Left ventricle myocardium superior (tissue), 1 donor: ENCODE data around the gene AGBL2. TPM values are rescaled to one million over a fixed set of nuclear protein-coding genes. Genes with fewer than 3 reads are reported as not detected.
"Not testable (repeated sequence)": the region's sequence is repeated elsewhere in the genome, so short reads cannot be mapped to it uniquely, and the experiment has no call there.

ENCODE experiments used
- ATAC-seq: fragments of 200-7000 bp; cut with Tn5 transposase; one replicate; pipeline ENCODE4 v1.9.1; 2020; ENCODE audit warnings: mild to moderate bottlenecking, moderate library complexity
- DNase-seq: peaks from one replicate; pipeline ENCODE4 v3.0.0-alpha.2; 2020
- intact Hi-C: fragments of 100-400 bp; cut with micrococcal nuclease; formaldehyde crosslinking; loops from one replicate; pipeline ENCODE4 v1.11.0; 2022
- total RNA-seq: library from RNA; stranded (reverse); fragmentation: NEBNext Ultra II Directional; extraction: Animal tissue kit (Norgen Biotek cat#: 25700); gene quantifications from one replicate; pipeline ENCODE4 v1.2.1, GENCODE V29; 2021
- donor health status: DM: no; HTN: yes; CAD: no; lungs with severe emphysema.

The AGBL2 gene
- total RNA-seq, 1 donor from 2014 or later, result 0.25 TPM

DNA sequence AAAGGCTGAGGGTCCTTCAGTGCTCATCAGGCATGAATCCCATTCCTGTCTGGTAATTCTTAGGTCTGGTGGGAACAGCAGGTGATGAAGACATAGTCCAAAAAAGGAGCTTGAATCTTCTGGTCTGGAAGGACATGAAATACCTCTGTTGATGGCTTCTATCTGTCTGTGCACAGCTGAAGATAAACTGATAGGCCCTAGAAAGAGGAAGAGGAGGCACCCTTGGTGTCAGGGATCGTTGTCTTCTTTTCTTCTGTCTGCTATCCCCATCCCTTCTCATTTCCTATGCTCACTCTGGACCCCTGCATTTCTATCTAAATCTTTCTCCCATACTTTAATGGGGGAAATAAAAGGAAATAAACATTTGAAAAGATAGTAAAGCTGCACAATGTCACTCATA is 9.4 kb downstream of the AGBL2 start:
- no peak for DNase-seq
- intact Hi-C loops, result no loop called here
- no peak for ATAC-seq

DNA sequence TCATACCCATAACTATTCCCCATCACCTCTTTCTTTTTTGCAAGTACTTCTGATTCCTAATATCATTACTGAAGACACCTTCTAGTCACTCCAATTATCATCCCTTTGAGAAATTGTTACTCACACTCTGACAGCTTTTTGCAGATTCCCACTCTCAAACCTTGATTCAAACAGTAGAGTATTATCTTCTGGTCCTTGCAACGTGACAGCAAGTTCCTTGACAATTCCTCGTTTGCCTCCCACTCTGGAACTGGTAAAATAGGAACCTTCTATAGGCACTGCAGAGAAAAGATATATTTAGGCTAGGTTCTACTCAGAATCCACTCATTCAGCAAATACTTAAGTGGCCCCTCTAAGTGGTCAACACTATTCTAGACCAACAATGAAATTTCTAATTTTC is 23.2 kb downstream of the AGBL2 start:
- no peak for DNase-seq
- intact Hi-C loops, result no loop called here
- no peak for ATAC-seq

DNA sequence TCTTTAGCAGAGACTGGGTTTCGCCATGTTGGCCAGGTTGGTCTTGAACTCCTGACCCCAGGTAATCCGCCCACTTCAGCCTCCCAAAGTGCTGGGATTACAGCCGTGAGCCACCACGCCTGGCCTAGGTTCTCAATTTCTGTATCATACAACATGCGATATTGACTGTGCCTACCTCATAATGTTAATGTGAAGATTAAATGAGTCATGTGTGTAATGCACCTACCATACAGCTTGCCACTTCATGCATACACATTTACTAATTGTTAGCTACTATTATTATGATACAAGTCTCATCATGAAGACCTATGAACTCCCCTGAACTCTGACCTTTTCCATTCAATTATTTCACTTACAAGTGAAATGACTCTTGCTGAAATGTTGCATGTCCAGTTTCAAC is 25.7 kb downstream of the AGBL2 start:
- DNase-seq (no peak), ATAC-seq (no peak)
- intact Hi-C loops, result no loop called here

DNA sequence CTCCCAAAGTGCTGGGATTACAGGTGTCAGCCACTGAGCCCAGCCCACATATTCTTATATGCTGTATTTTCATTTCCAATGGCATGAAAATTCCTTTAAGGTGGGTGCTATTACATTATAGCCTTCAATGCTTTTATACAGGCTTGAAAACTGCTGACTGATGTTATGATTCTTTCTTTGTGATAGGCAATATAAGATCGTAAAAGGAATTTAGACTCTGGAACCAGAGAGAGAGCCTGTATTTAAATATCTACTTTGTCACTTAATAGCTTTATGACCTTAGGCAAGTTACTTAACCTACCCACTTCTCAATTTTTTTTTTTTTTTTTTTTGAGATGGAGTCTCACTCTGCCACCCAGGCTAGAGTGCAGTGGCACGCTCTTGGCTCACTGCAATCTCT is 26.2 kb downstream of the AGBL2 start:
- intact Hi-C loops, result no loop called here
- ATAC-seq (no peak), DNase-seq (no peak)

DNA sequence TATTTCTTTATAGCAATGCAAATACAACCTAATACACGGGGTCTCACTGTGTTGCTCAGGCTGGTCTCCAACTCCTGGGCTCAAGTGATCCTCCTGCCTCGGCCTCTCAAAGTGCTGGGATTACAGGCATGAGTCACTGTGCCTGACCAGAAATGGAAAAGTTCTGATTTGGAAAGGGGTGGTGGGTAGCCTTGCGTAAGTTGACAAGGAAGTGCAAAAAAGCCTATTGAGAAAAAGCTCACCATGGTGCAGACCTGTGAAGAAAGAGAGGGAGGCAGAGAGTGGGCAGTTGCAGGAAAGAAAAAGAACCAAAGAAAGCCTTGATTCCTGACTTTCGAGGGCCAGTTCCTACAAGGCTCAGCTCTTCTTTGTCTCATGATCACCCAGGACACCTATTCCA is 27.1 kb downstream of the AGBL2 start:
- intact Hi-C loops, result no loop called here
- DNase-seq, result no peak
- ATAC-seq, result no peak

DNA sequence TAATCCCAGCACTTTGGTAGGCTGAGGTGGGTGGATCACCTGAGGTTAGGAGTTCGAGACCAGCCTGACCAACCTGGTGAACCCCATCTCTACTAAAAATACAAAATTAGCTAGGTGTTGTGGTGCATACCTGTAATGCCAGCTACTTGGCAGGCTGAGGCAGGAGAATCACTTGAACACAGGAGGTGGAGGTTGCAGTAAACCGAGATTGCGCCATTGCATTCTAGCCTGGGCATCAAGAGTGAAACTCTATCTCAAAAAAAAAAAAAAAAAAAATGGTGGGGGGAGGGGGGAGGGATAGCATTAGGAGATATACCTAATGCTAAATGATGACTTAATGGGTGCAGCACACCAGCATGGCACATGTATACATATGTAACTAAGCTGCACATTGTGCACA is 28.5 kb downstream of the AGBL2 start:
- intact Hi-C loops, result not testable (repeated sequence)

DNA sequence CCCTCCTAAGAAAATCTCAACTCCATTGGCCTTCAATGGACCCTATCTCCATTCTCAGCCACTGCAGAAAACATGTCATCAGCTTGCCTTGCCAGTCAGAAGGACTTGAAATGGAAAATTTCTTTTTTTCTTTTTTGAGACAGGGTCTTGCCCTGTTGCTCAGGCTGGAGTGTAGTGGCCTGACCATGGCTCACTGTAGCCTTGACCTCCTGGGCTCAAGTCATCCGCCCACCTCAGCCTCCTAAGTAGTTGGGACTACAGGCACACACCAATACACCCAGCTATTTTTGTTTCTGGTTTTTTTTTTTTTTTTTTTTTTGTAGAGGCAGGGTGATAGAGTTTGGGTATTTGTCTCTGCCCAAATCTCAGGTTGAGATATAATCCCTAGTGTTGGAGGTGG is 29.0 kb downstream of the AGBL2 start:
- no peak for DNase-seq
- intact Hi-C loops, result no loop called here
- ATAC-seq, result no peak

More for the DNA sequence above, 28.5 kb downstream of the AGBL2 start:
- DNase-seq, ATAC-seq: not testable (repeated sequence)

DNA sequence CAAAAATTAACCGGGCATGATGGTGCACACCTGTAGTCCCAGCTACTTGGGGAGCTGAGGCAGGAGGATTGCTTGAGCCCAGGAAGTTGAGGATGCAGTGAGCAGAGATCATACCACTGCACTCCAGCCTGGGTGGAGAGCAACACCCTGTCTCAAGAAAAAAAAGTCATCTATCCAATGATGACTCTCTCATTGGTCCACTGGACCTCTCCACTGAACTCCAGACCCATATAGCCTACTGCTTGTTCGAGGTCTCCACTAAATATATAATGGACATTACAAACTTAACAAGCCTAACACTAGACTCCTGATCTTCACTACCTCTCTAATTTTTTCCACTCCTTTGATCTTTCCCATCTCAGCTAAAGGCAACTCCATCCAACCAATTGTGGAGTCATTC is 39.3 kb downstream of the AGBL2 start:
- ATAC-seq, result no peak
- no peak for DNase-seq

DNA sequence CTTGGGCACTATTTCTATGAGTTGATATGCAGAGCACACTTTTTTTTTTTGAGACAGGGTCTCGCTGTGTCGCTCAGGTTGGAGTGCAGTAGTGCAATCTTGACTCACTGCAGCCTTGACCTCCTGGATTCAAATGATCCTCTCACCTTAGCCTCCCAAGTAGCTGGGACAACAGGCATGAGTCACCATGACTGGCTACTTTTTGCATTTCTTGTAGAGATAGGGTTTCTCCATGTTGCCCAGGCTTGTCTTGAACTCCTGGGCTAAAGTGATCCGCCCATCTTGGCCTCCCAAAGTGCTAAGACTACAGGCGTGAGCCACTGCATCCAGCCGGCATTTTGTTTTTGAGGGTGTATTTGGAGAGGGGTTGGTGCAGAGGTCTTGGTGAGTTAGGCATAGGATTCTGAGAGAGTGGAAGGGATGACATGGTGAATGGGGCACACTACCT is 42.9 kb downstream of the AGBL2 start:
- DNase-seq (no peak), ATAC-seq (no peak)
- intact Hi-C loops, result no loop called here

More for the DNA sequence above, 39.3 kb downstream of the AGBL2 start:
- intact Hi-C loops, result no loop called here

DNA sequence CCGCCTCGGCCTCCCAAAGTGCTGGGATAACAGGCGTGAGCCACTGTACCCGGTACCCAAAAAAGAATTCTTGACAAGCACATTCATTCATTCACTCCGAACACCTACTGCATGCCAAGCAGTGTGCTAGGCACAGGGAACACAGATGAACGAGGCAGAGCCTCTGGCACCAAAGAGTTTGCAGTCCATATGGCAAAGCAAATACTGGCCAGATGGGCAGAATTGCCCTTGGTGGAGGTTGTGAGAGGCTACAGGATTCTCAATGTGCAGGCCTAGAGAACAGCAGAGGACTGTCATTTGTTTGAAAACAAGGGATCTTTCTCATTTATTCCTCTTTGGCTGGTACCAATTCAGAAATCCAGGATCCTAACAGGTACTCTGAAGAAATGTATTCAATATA is 45.3 kb downstream of the AGBL2 start:
- intact Hi-C loops, result no loop called here
- DNase-seq, result no peak

DNA sequence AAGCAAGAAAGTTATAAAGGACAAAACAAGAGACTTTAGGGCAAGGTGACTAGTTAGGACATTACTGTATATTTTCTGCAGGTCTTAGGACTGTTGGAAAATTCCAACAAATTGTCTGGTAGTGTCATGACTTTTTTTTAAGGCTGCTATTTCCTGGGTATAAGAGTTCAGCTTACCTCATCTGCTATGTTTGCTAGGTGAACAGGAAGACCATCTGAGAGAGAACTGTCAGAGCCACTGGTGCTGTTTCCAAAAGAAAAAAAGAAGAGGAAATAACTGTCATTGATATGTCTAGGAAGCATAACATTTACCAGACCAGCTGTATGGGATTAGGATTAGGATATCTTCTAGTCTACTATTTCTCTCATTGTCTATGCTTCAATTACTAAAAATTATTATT is 46.5 kb downstream of the AGBL2 start:
- no peak for ATAC-seq
- intact Hi-C loops, result no loop called here
- no peak for DNase-seq

More for the DNA sequence above, 45.3 kb downstream of the AGBL2 start:
- no peak for ATAC-seq

DNA sequence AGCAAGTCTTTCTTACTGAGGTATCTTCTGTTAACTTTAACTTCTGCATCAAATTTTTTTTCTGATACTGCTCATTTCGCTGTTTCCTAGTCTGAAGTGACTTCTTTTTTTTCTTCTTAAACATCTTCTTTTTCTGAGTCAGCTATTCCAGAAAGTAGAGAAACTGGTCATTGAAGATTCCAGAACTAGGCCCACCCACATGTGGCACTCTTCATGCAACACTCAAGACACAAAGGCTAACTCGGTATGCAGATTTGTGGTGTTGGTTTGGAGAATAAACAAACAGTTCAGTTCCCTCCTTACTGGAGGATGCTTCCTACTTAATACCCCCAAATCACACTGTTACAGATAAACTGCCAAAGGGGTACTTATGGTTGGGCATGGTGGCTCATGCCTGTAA is 47.6 kb downstream of the AGBL2 start:
- ATAC-seq (no peak), DNase-seq (no peak)
- intact Hi-C loops, result no loop called here

DNA sequence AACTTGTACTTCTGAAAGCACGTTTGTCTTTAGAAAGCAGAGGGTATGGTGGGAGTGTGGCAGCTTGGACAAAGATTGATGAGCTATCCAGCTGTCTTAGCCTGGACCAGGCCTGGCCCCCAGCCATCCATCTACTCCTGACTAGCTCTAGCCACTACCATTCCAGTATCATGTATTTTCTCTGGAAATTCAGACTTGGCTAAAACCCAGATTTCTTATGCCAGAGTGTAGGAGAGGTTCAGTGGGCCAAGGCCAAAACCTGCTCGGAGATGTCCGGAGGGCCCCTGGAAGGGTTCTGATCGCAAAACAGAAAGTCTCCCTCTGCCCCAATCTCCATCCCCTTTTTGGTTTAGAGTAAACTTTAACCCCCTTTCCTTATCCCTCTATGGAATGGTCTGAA is 48.0 kb downstream of the AGBL2 start:
- ATAC-seq, result no peak
- intact Hi-C loops, result no loop called here
- DNase-seq, result no peak

DNA sequence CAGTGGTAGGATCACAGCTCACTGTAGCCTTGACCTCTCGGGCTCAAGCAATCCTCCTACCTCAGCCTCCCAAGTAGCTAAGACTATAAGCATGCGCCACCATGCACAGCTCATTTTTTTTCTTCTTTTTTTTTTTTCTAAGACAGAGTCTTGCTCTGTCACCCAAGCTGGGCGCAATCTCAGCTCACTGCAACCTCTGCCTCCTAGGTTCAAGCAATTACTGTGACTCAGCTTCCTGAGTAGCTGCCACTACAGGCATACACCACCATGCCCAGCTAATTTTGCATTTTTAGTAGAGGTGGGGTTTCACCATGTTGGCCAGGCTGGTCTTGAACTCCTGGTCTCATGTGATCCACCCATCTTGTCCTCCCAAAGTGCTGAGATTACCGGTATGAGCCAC is 50.2 kb downstream of the AGBL2 start:
- DNase-seq, ATAC-seq, intact Hi-C loops: not testable (repeated sequence)

DNA sequence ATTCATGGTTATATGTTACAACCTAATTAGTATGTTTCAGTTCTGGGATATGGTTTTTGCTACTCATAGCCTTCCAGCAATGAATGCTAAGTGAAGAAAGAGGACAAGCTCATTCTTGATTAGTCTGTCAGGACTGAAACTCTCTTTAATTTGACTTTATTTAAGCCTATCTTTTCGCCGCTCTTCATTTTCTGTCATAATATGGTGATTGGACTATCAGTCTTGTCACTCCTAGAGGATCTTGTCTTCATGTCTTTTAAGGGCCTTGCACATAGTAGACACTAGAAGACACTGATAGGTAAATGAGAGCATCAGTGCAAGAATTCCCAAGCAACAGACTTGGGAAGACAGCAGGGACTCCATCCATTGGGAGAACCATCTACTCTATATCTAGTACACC is 53.9 kb downstream of the AGBL2 start:
- DNase-seq (no peak), ATAC-seq (no peak)
- intact Hi-C loops, result no loop called here

DNA sequence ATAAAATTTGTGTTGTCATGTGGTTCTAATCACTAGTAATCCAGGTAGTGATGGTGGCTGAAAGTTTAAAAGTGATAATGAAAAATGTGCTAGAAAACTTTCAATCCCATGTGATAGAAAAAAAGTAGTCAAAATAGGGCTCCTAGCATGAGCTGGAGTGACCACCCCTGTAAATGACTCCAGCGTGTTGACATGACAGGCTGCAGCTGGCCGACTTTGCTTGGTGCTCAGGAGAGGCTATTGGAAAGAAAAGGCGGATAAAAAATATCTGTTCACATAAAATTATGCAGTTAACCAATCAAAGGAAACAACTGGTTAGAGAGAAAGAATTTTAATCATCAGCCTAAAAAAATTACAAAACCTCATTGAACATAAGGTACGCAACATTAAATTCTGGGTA is 55.9 kb downstream of the AGBL2 start:
- no peak for ATAC-seq
- peak; percentile 35 for DNase-seq
- intact Hi-C loops, result no loop called here

DNA sequence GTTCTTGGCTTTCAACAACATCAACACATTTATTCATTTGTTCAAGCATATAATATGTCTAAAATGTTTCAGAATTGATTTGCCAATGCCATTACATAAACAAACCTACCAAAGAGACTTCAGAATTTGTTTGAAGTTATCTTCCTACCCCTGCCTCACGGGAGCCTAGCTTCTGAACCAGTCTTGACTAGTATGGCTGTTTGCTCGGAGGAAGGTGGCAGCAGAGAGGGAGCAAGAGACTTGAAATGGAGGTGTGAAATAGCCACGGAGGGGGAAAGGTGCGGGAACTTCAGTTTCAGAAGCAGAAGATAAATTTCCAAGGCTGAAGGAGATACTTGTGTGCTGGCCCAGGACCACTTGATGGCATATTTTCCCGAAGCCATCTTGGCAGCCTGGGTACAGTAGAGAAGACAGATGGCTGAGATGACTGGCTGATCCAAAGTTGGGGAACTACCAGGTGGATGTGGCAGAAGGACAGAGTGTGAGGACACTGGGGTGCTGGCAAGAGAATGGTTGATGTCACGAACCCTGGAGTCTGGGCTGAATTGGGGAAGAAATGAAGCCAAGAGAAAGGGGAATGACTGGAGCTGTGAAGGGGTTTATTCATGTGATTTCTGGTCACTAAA is 58.8 kb downstream of the AGBL2 start:
- intact Hi-C loops, result no loop called here
- ATAC-seq, result no peak
- DNase-seq, result no peak

DNA sequence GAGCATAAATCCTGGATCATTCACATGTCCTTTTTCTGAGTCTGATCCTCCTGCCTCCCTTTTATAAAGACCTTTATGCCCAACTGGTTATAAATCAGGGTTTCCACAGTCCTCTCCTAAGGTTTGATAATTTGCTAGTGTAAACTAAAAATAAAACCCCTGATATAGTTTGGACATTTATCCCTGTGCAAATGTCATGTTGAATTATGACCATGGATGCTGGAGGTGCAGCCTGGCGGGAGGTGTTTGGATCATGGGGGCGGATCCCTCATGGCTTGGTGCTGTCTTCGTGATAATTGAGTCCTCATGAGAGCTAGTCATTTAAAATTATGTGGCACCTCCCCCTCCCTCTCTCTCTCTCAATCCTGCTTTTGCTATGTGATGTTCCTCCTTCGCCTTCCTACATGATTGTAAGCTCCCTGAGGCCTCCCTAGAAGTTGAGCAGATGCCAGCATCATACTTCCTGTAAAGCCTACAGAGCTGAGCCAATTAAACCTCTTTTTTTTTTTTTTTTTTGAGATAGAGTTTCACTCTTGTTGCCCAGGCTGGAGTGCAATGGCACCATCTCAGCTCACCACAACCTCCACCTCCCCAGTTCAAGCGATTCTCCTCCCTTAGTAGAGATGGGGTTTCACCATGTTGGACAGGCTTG is 63.2 kb downstream of the AGBL2 start:
- intact Hi-C loops, result no loop called here
- no peak for ATAC-seq
- DNase-seq, result no peak

DNA sequence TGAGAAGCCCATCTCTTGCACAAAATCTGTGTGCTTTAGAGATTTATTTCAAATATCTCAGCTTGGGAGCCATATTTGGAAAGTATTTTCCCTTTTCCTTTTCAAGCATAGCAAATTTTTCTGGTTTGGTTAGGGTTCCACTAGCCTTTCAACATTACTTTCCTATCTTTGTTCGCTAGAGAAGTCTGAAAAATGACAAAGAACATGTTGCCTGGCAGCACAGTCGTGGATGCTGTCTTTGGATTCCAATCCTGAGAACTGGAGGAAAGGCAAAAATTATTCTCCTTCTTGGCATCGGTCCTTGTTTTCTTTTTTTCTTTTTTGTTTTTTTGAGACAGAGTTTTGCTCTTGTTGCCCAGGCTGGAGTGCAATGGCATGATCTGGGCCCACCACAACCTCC is 65.9 kb downstream of the AGBL2 start:
- no peak for ATAC-seq
- intact Hi-C loops, result loop anchor here (10.0 kb wide), 1 partner anchor 206 kb away; no protein-coding TSS in a partner anchor
- DNase-seq, result no peak

DNA sequence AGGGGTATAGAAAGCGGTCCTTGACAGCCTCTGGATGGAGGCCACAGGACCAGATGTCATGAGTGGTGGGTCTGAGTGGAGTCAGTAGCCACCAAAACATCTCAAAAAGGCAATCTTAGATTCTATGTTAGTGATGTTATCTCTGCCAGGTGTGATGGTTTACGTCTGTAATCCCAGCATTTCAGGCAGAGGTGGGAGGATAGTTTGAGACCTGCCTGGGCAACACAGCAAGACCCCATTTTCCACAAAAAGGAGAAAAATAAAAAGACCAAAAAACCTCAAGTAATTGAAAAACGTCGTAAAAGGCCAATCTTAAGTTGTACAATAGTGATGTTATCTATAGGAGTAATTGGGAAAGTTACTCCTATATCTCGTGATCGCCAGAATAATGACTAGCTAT is 69.2 kb downstream of the AGBL2 start:
- no peak for DNase-seq
- ATAC-seq, result no peak
- intact Hi-C loops, result loop anchor here (10.0 kb wide), 1 partner anchor 209 kb away; no protein-coding TSS in a partner anchor

DNA sequence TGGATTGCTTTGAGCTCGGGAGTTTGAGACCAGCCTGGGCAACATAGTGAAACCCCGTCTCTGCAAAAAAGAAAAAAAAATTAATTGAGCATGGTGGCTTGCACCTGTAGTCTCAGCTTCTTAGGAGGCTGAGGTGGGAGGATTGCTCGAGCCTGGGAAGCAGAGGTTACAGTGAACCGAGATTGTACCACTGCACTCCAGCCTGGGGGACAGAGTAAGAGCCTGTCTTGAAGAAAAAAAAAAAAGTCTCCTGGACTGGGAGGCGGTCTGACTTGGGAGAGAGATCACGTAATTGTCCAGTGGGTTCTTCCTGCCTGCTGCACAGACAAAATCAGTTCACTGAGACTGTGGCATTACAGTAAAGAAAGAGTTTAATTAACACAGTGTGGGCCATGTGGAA is 69.7 kb downstream of the AGBL2 start:
- no peak for ATAC-seq
- intact Hi-C loops, result loop anchor here (10.0 kb wide), 1 partner anchor 209 kb away; no protein-coding TSS in a partner anchor
- DNase-seq, result no peak
